Loucy (cell line): ENCODE data around the gene DAGLB.

Source experiments
- EZH2phosphoT487 ChIP-seq: fragments of 200-600 bp; IDR thresholded peaks from 2 replicates; pipeline ENCODE4 v1.6.1; 2018; ENCODE audit warnings: antibody characterized with exemption, mild to moderate bottlenecking, moderate library complexity, borderline replicate concordance
- TF ChIP-seq, protein P1 (sequence below): fragments of 200-600 bp; sonication (generic); conservative IDR thresholded peaks from 2 replicates; pipeline ENCODE4 v1.5.1; 2014; ENCODE audit warnings: mild to moderate bottlenecking, antibody characterized with exemption, low read length

DNA sequence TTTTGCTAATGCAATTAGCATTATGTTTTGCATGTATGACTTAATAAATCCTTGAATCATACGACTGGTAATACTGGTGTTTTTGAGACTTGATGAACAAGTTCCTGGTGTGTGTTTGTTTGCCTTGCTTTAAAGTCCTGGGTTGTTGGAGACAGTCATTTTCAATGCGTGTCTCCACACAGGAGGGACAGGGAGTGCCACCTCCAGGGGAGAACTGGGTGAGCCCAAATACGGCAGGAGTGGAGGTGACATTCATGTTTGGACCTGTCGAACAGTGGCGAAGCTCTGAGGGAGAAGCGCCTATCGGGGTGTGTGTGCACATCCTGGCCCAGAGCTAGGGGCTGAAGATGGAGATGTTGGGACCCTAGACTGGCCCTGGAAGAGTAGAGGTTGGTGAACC, 43.8 kb downstream of the DAGLB start:
- TF ChIP-seq, protein P1, sequence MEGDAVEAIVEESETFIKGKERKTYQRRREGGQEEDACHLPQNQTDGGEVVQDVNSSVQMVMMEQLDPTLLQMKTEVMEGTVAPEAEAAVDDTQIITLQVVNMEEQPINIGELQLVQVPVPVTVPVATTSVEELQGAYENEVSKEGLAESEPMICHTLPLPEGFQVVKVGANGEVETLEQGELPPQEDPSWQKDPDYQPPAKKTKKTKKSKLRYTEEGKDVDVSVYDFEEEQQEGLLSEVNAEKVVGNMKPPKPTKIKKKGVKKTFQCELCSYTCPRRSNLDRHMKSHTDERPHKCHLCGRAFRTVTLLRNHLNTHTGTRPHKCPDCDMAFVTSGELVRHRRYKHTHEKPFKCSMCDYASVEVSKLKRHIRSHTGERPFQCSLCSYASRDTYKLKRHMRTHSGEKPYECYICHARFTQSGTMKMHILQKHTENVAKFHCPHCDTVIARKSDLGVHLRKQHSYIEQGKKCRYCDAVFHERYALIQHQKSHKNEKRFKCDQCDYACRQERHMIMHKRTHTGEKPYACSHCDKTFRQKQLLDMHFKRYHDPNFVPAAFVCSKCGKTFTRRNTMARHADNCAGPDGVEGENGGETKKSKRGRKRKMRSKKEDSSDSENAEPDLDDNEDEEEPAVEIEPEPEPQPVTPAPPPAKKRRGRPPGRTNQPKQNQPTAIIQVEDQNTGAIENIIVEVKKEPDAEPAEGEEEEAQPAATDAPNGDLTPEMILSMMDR: no peak
- TF ChIP-seq EZH2phosphoT487: no peak
